K562 (cell line): Measurements from ENCODE around the gene DDX60. TPM values are rescaled to one million over a fixed set of nuclear protein-coding genes. Genes with fewer than 3 reads are reported as not detected.

Experiments used
- ATAC-seq: fragments of 200-7000 bp; cut with Tn5 transposase; 3 replicates; pipeline ENCODE4 v1.9.1; 2020; ENCODE audit warnings: moderate library complexity
- BruUV-seq: library from RNA; stranded (reverse); fragments of 400-500 nt; replicated peaks from 2 replicates; lab custom pipeline; 2021; lab: Mats Ljungman, UMichigan
- CTCF ChIA-PET: fragments of 300-600 bp; formaldehyde crosslinking; extraction: SDS; loops from one replicate; lab custom pipeline; 2021; ENCODE audit warnings: low intra/inter-chr PET ratio; lab: Yijun Ruan, JAX
- POLR2A ChIA-PET: fragments of 300-600, 350-650 bp; sonication (Branson Sonifier 250); formaldehyde crosslinking; extraction: SDS; loops from one replicate; lab custom pipeline; 2021; ENCODE audit warnings: antibody characterized with exemption, inconsistent platforms; lab: Yijun Ruan, JAX
- DNase-seq, 4 experiments: peaks; one replicate each; pipeline versions ENCODE4 v3.0.0 to v3.0.0-alpha.2; 2011 to 2018; ENCODE audit warnings: low spot score in 3 of 4, mixed read lengths in 3 of 4; ENCODE audit errors: extremely low read depth in 1 of 4
- FAIRE-seq: peaks from 2 replicates; lab custom pipeline; 2011; peaks lifted over from hg19 to GRCh38; lab: Jason Lieb, UNC
- H2AFZ ChIP-seq: 2 replicates; pipeline ENCODE4 v1.6.0; 2011; ENCODE audit warnings: low read depth, low read length, control low read depth, inconsistent platforms
- H3K27ac ChIP-seq: fragments of 200-600 bp; 3 replicates; pipeline ENCODE4 v1.8.0; 2011; ENCODE audit warnings: low read depth, mild to moderate bottlenecking, control low read depth, inconsistent platforms, low read length, moderate library complexity, mixed read lengths; ENCODE audit errors: extremely low read depth
- H3K27me3 ChIP-seq, 2 experiments: fragments of 300-600 bp in 1 of 2; 2 replicates in 1 of 2; 3 replicates in 1 of 2; pipeline versions ENCODE4 v1.6.0 to v1.8.0; 2011; ENCODE audit warnings: inconsistent platforms in 2 of 2, low read length in 2 of 2, mild to moderate bottlenecking in 1 of 2, mixed read lengths in 1 of 2, moderate library complexity in 1 of 2; ENCODE audit not compliant: control insufficient read depth in 2 of 2, insufficient read depth in 2 of 2
- H3K36me3 ChIP-seq: fragments of 300-600 bp; 3 replicates; pipeline ENCODE4 v1.8.0; 2011; ENCODE audit warnings: mild to moderate bottlenecking, low read length, inconsistent platforms; ENCODE audit not compliant: control insufficient read depth, insufficient read depth
- H3K4me1 ChIP-seq, 2 experiments: fragments of 200-600 bp in 1 of 2; replicated peaks in 1 of 2; 2 replicates in 1 of 2; 3 replicates in 1 of 2; pipeline versions ENCODE4 v1.5.1 to v1.8.0; 2011; ENCODE audit warnings: inconsistent platforms in 2 of 2, low read length in 2 of 2, mild to moderate bottlenecking in 1 of 2, mixed read lengths in 1 of 2, moderate library complexity in 1 of 2; ENCODE audit not compliant: control insufficient read depth in 2 of 2, insufficient read depth in 2 of 2
- H3K4me2 ChIP-seq: 2 replicates; pipeline ENCODE4 v1.6.1; 2011; ENCODE audit warnings: low read length, control low read depth, inconsistent platforms, mixed read lengths; ENCODE audit not compliant: insufficient read depth
- H3K4me3 ChIP-seq: fragments of 200-600 bp; sonication (generic), shearing (Covaris generic); 2 replicates; pipeline ENCODE4 v1.5.1; 2016; ENCODE audit warnings: control low read depth, inconsistent platforms
- H3K79me2 ChIP-seq: fragments of 200-600 bp; 3 replicates; pipeline ENCODE4 v1.8.0; 2011; ENCODE audit warnings: low read length, inconsistent platforms; ENCODE audit not compliant: control insufficient read depth, insufficient read depth
- H3K9ac ChIP-seq, 2 experiments: 2 replicates each; pipeline versions ENCODE4 v1.6.0 to v1.6.1; 2011; ENCODE audit warnings: low read depth in 2 of 2, low read length in 2 of 2, control low read depth in 1 of 2, inconsistent platforms in 1 of 2, mild to moderate bottlenecking in 1 of 2, mixed read lengths in 1 of 2; ENCODE audit not compliant: insufficient read depth in 1 of 2
- H3K9me1 ChIP-seq: one replicate; pipeline ENCODE4 v1.6.0; 2011; ENCODE audit warnings: inconsistent platforms, mild to moderate bottlenecking, low read length, moderate library complexity; ENCODE audit not compliant: control insufficient read depth, insufficient read depth
- H3K9me3 ChIP-seq: replicated peaks from 2 replicates; pipeline ENCODE4 v1.5.1; 2011; ENCODE audit warnings: low read depth, low read length, inconsistent platforms; ENCODE audit not compliant: control insufficient read depth, insufficient read depth
- H4K20me1 ChIP-seq: replicated peaks from 2 replicates; pipeline ENCODE4 v1.6.1; 2011; ENCODE audit warnings: low read length, inconsistent platforms, mixed read lengths; ENCODE audit not compliant: control insufficient read depth, insufficient read depth
- EWSR1 ChIP-seq: fragments of 450-650 bp; IDR thresholded peaks from 2 replicates; pipeline ENCODE4 v1.6.1; 2018; ENCODE audit warnings: borderline replicate concordance, mild to moderate bottlenecking, low read depth, moderate library complexity; ENCODE audit not compliant: partially characterized antibody
- HNRNPK ChIP-seq: fragments of 200-400 bp; formaldehyde crosslinking; IDR thresholded peaks from one replicate; pipeline ENCODE4 v1.6.1; 2018; ENCODE audit warnings: mild to moderate bottlenecking, low read depth, low read length; ENCODE audit not compliant: poor library complexity, severe bottlenecking
- HOMEZ ChIP-seq: fragments of 250-450 bp; sonication (Bioruptor Pico); IDR thresholded peaks from 2 replicates; pipeline ENCODE4 v1.4.0; 2020; ENCODE audit warnings: mild to moderate bottlenecking, moderate library complexity
- SP1 ChIP-seq: sonication (generic); formaldehyde crosslinking; IDR thresholded peaks from 2 replicates; pipeline ENCODE4 v1.8.1; 2022; ENCODE audit warnings: mild to moderate bottlenecking, missing genetic modification reagents
- TEAD2 ChIP-seq: fragments of 450-650 bp; IDR thresholded peaks from 2 replicates; pipeline ENCODE4 v1.6.1; 2016; ENCODE audit warnings: missing genetic modification characterization, control low read depth, missing compliant biosample characterization
- ZFPM2 ChIP-seq: fragments of 250-450 bp; sonication (Bioruptor Pico); IDR thresholded peaks from 2 replicates; pipeline ENCODE4 v1.5.1; 2022; ENCODE audit warnings: mild to moderate bottlenecking
- WGBS: fragments of 100-300 bp; shearing (Covaris generic); methylation state at CpG from one replicate; pipeline ENCODE4 v1.1.6; 2016; ENCODE audit warnings: low coverage, mixed read lengths; ENCODE audit not compliant: insufficient coverage; ENCODE audit errors: missing lambda C conversion rate; 5-methylcytosine and 5-hydroxymethylcytosine counted together
- in situ Hi-C: fragments of 300-500 bp; cut with MboI; formaldehyde crosslinking; loops from 4 replicates; pipeline ENCODE4 v1.15.0; 2018; ENCODE audit warnings: inconsistent platforms, mixed read lengths
- intact Hi-C: fragments of 100-400 bp; cut with micrococcal nuclease; formaldehyde crosslinking; loops from 2 replicates; pipeline ENCODE4 v1.14.2; 2022
- polyA plus RNA-seq, 8 experiments: library from polyadenylated mRNA; depleted of rRNA in 4 of 8; stranded (reverse) in 5 of 8; unstranded in 3 of 8; fragments of >200 nt; fragmentation: Nextera tagmentation in 2 of 8; fragmentation: Illumina TruSeq in 1 of 8; extraction: Ambion mirVana in 2 of 8; extraction: Trizol in 1 of 8; gene quantifications; 2 replicates each; pipeline versions ENCODE4 v1.2.1 to v1.2.3, GENCODE V29; 2011 to 2014; ENCODE audit warnings: inconsistent platforms in 1 of 8, missing spikeins in 1 of 8
- total RNA-seq, 7 experiments: library from RNA; depleted of rRNA in 6 of 7; stranded (reverse); fragments of >200 nt in 6 of 7; fragmentation: Illumina TruSeq in 2 of 7; extraction: Trizol in 2 of 7; gene quantifications; 2 replicates each; pipeline versions ENCODE4 v1.2.1 to v1.2.3, GENCODE V29; 2011 to 2021; ENCODE audit warnings: low replicate concordance in 1 of 7
- TF ChIP-seq, protein P1 (sequence below): fragments of 450-650 bp; IDR thresholded peaks from 2 replicates; pipeline ENCODE4 v1.6.1; 2018; ENCODE audit not compliant: partially characterized antibody

Gene DDX60
- total and polyA plus RNA-seq, 9 of the 15 experiments (the other 6 are each of a cell fraction or from before 2014, with no cell fraction given): 0.06 to 0.25 (median 0.13) TPM

GRCh38 chr4:168240821-168241220, 77.7 kb downstream of the DDX60 start (continued):
- TF ChIP-seq, protein P1, sequence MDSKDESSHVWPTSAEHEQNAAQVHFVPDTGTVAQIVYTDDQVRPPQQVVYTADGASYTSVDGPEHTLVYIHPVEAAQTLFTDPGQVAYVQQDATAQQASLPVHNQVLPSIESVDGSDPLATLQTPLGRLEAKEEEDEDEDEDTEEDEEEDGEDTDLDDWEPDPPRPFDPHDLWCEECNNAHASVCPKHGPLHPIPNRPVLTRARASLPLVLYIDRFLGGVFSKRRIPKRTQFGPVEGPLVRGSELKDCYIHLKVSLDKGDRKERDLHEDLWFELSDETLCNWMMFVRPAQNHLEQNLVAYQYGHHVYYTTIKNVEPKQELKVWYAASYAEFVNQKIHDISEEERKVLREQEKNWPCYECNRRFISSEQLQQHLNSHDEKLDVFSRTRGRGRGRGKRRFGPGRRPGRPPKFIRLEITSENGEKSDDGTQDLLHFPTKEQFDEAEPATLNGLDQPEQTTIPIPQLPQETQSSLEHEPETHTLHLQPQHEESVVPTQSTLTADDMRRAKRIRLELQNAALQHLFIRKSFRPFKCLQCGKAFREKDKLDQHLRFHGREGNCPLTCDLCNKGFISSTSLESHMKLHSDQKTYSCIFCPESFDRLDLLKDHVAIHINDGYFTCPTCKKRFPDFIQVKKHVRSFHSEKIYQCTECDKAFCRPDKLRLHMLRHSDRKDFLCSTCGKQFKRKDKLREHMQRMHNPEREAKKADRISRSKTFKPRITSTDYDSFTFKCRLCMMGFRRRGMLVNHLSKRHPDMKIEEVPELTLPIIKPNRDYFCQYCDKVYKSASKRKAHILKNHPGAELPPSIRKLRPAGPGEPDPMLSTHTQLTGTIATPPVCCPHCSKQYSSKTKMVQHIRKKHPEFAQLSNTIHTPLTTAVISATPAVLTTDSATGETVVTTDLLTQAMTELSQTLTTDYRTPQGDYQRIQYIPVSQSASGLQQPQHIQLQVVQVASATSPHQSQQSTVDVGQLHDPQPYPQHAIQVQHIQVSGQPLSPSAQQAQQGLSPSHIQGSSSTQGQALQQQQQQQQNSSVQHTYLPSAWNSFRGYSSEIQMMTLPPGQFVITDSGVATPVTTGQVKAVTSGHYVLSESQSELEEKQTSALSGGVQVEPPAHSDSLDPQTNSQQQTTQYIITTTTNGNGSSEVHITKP: no peak
- TF ChIP-seq HOMEZ (CRISPR knock-in tag) (no peak), HNRNPK (no peak), TEAD2 (tag) (no peak), SP1 (no peak)

- FAIRE-seq (no peak), ATAC-seq (no peak), DNase-seq (no peak)
- Histone ChIP-seq H3K79me2 (no peaks in the 10 kb centered on the region), H3K4me1 (no peaks in the 10 kb centered on the region), H2AFZ (no peak overlapping the region), H3K9me1 (no peaks in the 10 kb centered on the region), H3K9me3 (no peaks in the 10 kb centered on the region), H3K36me3 (no peaks in the 10 kb centered on the region), H3K4me2 (no peak overlapping the region), H3K9ac (no peak overlapping the region), H3K27me3 (no peaks in the 10 kb centered on the region), H4K20me1 (no peaks in the 10 kb centered on the region), H3K4me3 (no peak overlapping the region), H3K27ac (no peak overlapping the region)
- CTCF ChIA-PET: no interaction called here
- TF ChIP-seq ZFPM2 (CRISPR knock-in tag) (no peak), EWSR1 (no peak)
- WGBS: 0% methylated on average over 2 of the region's 2 CpGs
- POLR2A ChIA-PET: no interaction called here
- intact Hi-C loops (no loop called here), in situ Hi-C loops (no loop called here)
- no TSS peak for BruUV-seq
Observed at GRCh38 chr4:168221301-168221700, 97.3 kb downstream of the DDX60 start.
